GM23338 (cell line): ENCODE measurements around the gene CNST. TPM values are rescaled to one million over a fixed set of nuclear protein-coding genes. Genes with fewer than 3 reads are reported as not detected.

Source experiments
- ATAC-seq: fragments of 200-7000 bp; cut with Tn5 transposase; 3 replicates; pipeline ENCODE4 v1.9.1; 2020
- DNase-seq: peaks from one replicate; pipeline ENCODE4 v3.0.0-alpha.2; 2015; ENCODE audit warnings: low spot score
- H2AFZ ChIP-seq: fragments of 200-600 bp; sonication (generic); 2 replicates; pipeline ENCODE4 v1.8.0; 2016; ENCODE audit warnings: antibody characterized with exemption, mild to moderate bottlenecking, moderate library complexity
- H3F3A ChIP-seq: fragments of 200-600 bp; sonication (generic); replicated peaks from 2 replicates; pipeline ENCODE4 v1.8.0; 2017; ENCODE audit warnings: antibody characterized with exemption, mixed run types, low read depth
- H3K27ac ChIP-seq: fragments of 200-600 bp; sonication (generic); 2 replicates; pipeline ENCODE4 v1.6.1; 2016; ENCODE audit warnings: low read depth
- H3K27me3 ChIP-seq: fragments of 200-600 bp; sonication (generic); 2 replicates; pipeline ENCODE4 v1.8.0; 2016; ENCODE audit warnings: mild to moderate bottlenecking, mixed run types, moderate library complexity; ENCODE audit not compliant: insufficient read depth
- H3K36me3 ChIP-seq: fragments of 200-600 bp; sonication (generic); 2 replicates; pipeline ENCODE4 v1.8.0; 2016; ENCODE audit warnings: mild to moderate bottlenecking; ENCODE audit not compliant: insufficient read depth
- H3K4me1 ChIP-seq: fragments of 200-600 bp; sonication (generic); 2 replicates; pipeline ENCODE4 v1.8.0; 2016; ENCODE audit warnings: mild to moderate bottlenecking, moderate library complexity; ENCODE audit not compliant: insufficient read depth
- H3K4me2 ChIP-seq: fragments of 200-600 bp; sonication (generic); 2 replicates; pipeline ENCODE4 v1.7.1; 2017; ENCODE audit warnings: mixed run types
- H3K4me3 ChIP-seq: fragments of 200-600 bp; sonication (generic); 2 replicates; pipeline ENCODE4 v1.6.1; 2016; ENCODE audit warnings: mixed run types
- H3K79me2 ChIP-seq: fragments of 200-600 bp; sonication (generic); replicated peaks from 2 replicates; pipeline ENCODE4 v1.8.0; 2017; ENCODE audit warnings: mild to moderate bottlenecking; ENCODE audit not compliant: insufficient read depth
- H3K9me2 ChIP-seq: fragments of 200-600 bp; sonication (generic); 2 replicates; pipeline ENCODE4 v1.8.0; 2017; ENCODE audit not compliant: insufficient read depth
- H4K20me1 ChIP-seq: fragments of 200-600 bp; sonication (generic); replicated peaks from 2 replicates; pipeline ENCODE4 v1.8.0; 2017; ENCODE audit warnings: mild to moderate bottlenecking; ENCODE audit not compliant: insufficient read depth
- H3K27ac Mint-ChIP-seq: 2 replicates; pipeline ENCODE4 v1.8.0; 2020; ENCODE audit warnings: inconsistent platforms, mild to moderate bottlenecking, moderate library complexity, mixed read lengths
- H3K27me3 Mint-ChIP-seq: 3 replicates; pipeline ENCODE4 v1.8.0; 2022; ENCODE audit warnings: low read depth, mild to moderate bottlenecking, moderate library complexity, mixed read lengths, inconsistent platforms; ENCODE audit not compliant: insufficient read depth, poor library complexity
- H3K36me3 Mint-ChIP-seq: 3 replicates; pipeline ENCODE4 v1.8.0; 2021; ENCODE audit warnings: low read depth, mild to moderate bottlenecking, inconsistent platforms, moderate library complexity, mixed read lengths
- H3K4me1 Mint-ChIP-seq: 3 replicates; pipeline ENCODE4 v1.8.0; 2020; ENCODE audit warnings: mild to moderate bottlenecking, inconsistent platforms, mixed read lengths
- H3K4me3 Mint-ChIP-seq: 3 replicates; pipeline ENCODE4 v1.8.0; 2021; ENCODE audit warnings: moderate library complexity, mild to moderate bottlenecking, inconsistent platforms, mixed read lengths
- H3K9me3 Mint-ChIP-seq: 3 replicates; pipeline ENCODE4 v1.8.0; 2020; ENCODE audit warnings: moderate library complexity, mild to moderate bottlenecking, inconsistent platforms, mixed read lengths
- CREB1 ChIP-seq: fragments of 250-450 bp; sonication (Bioruptor Pico); IDR thresholded peaks from 2 replicates; pipeline ENCODE4 v1.5.0; 2020; ENCODE audit warnings: low read depth, mild to moderate bottlenecking, moderate library complexity
- ETS1 ChIP-seq: IDR thresholded peaks from 2 replicates; pipeline ENCODE4 v1.6.1; 2016; ENCODE audit warnings: antibody characterized with exemption
- EZH2 ChIP-seq: fragments of 200-600 bp; sonication (generic); IDR thresholded peaks from one replicate; pipeline ENCODE4 v1.8.0; 2017; ENCODE audit warnings: antibody characterized with exemption, mild to moderate bottlenecking, low read depth; ENCODE audit not compliant: unreplicated experiment
- EZH2phosphoT487 ChIP-seq: fragments of 200-600 bp; sonication (generic); IDR thresholded peaks from one replicate; pipeline ENCODE4 v1.8.1; 2018; ENCODE audit warnings: antibody characterized with exemption; ENCODE audit not compliant: unreplicated experiment
- JUNB ChIP-seq: IDR thresholded peaks from one replicate; pipeline ENCODE4 v1.6.1; 2016; ENCODE audit warnings: antibody characterized with exemption; ENCODE audit not compliant: unreplicated experiment
- NANOG ChIP-seq: IDR thresholded peaks from 2 replicates; pipeline ENCODE4 v1.6.1; 2016; ENCODE audit warnings: antibody characterized with exemption, borderline replicate concordance
- POLR2AphosphoS5 ChIP-seq: IDR thresholded peaks from 2 replicates; pipeline ENCODE4 v1.6.1; 2016; ENCODE audit warnings: antibody characterized with exemption, low read depth
- ZNF114 ChIP-seq: fragments of 250-450 bp; sonication (Bioruptor Pico); IDR thresholded peaks from 2 replicates; pipeline ENCODE4 v1.5.0; 2020; ENCODE audit warnings: mild to moderate bottlenecking, moderate library complexity
- ZNF331 ChIP-seq: fragments of 250-450 bp; sonication (Bioruptor Pico); IDR thresholded peaks from 2 replicates; pipeline ENCODE4 v1.5.0; 2020; ENCODE audit warnings: low read depth, mild to moderate bottlenecking, moderate library complexity
- ZNF462 ChIP-seq: fragments of 250-450 bp; sonication (Bioruptor Pico); IDR thresholded peaks from 2 replicates; pipeline ENCODE4 v1.5.0; 2020; ENCODE audit warnings: mild to moderate bottlenecking, moderate library complexity
- polyA plus RNA-seq: library from polyadenylated mRNA; unstranded; fragments of >200 nt; fragmentation: Nextera tagmentation; extraction: Ambion mirVana; gene quantifications from 2 replicates; pipeline ENCODE4 v1.2.1, GENCODE V29; 2016
- total RNA-seq: library from RNA; depleted of rRNA; stranded (reverse); fragments of >200 nt; shearing (Covaris generic); gene quantifications from 2 replicates; pipeline ENCODE4 v1.2.3, GENCODE V29; 2014

The CNST gene
- total and polyA plus RNA-seq, 2 experiments from 2014 or later = 8.1 to 17.6 TPM

- TF ChIP-seq ZNF462 (CRISPR knock-in tag) (no peak), EZH2 (no peak), ZNF331 (no peak), EZH2phosphoT487 (no peak)
Measured at GRCh38 chr1:246572785-246573184, 6.5 kb downstream of the CNST start (continued).

- Mint-ChIP-seq H3K36me3 (no peaks in the 10 kb centered on the region), H3K27me3 (no peaks in the 10 kb centered on the region), H3K4me3 (no peak overlapping the region), H3K9me3 (no peaks in the 10 kb centered on the region), H3K4me1 (no peaks in the 10 kb centered on the region), H3K27ac (no peak overlapping the region)
- ATAC-seq (no peak), DNase-seq (no peak)
- Histone ChIP-seq H3K27ac (no peak overlapping the region), H4K20me1 (peaks cover 14% of the 10 kb centered on the region), H3K27me3 (no peaks in the 10 kb centered on the region), H3F3A (no peaks in the 10 kb centered on the region), H3K9me2 (no peaks in the 10 kb centered on the region), H3K36me3 (no peaks in the 10 kb centered on the region), H2AFZ (no peak overlapping the region), H3K4me3 (no peak overlapping the region), H3K4me1 (no peaks in the 10 kb centered on the region), H3K79me2 (peaks cover 95% of the 10 kb centered on the region), H3K4me2 (no peak overlapping the region)
- TF ChIP-seq ZNF462 (CRISPR knock-in tag) (no peak), NANOG (no peak), EZH2phosphoT487 (no peak), POLR2AphosphoS5 (no peak), JUNB (no peak), CREB1 (CRISPR knock-in tag) (no peak), ZNF114 (CRISPR knock-in tag) (no peak), ETS1 (no peak)
Measured at GRCh38 chr1:246573491-246573890, 7.2 kb downstream of the CNST start.
